CD14-positive monocyte (primary cell): ENCODE measurements around the gene IMMP2L. TPM values are rescaled to one million over a fixed set of nuclear protein-coding genes. Genes with fewer than 3 reads are reported as not detected.

Experiments
- DNase-seq, 3 donors: peaks; one replicate each; pipeline ENCODE4 v3.0.0-alpha.2; 2011 to 2022
- H2AFZ ChIP-seq: 2 replicates; pipeline ENCODE4 v1.6.0; 2012; ENCODE audit warnings: mild to moderate bottlenecking, low read depth, low read length, inconsistent platforms; ENCODE audit not compliant: insufficient read depth, poor library complexity, severe bottlenecking
- H3K27ac ChIP-seq, 2 donors: 1 replicate in 1 of 2; 2 replicates in 1 of 2; pipeline ENCODE4 v1.5.1; 2012 to 2013; ENCODE audit warnings: low read length in 2 of 2, control low read depth in 1 of 2, inconsistent platforms in 1 of 2, low read depth in 1 of 2, mild to moderate bottlenecking in 1 of 2
- H3K27me3 ChIP-seq, 2 donors: one replicate each; pipeline versions ENCODE4 v1.6.0 to v1.6.1; 2011 to 2013; ENCODE audit warnings: low read length in 2 of 2; ENCODE audit not compliant: control insufficient read depth in 2 of 2, insufficient read depth in 2 of 2
- H3K36me3 ChIP-seq, 2 donors: replicated peaks in 1 of 2; 1 replicate in 1 of 2; 2 replicates in 1 of 2; pipeline versions ENCODE4 v1.5.1 to v1.6.1; 2012 to 2013; ENCODE audit warnings: low read length in 2 of 2, control low read depth in 1 of 2, inconsistent platforms in 1 of 2, mild to moderate bottlenecking in 1 of 2; ENCODE audit not compliant: insufficient read depth in 2 of 2, control insufficient read depth in 1 of 2
- H3K4me1 ChIP-seq, 2 donors: 1 replicate in 1 of 2; 2 replicates in 1 of 2; pipeline versions ENCODE4 v1.5.1 to v1.6.1; 2012 to 2013; ENCODE audit warnings: low read length in 2 of 2, control low read depth in 1 of 2, inconsistent platforms in 1 of 2, mild to moderate bottlenecking in 1 of 2, moderate library complexity in 1 of 2; ENCODE audit not compliant: insufficient read depth in 2 of 2, control insufficient read depth in 1 of 2
- H3K4me2 ChIP-seq: replicated peaks from 2 replicates; pipeline ENCODE3; 2012; ENCODE audit warnings: low read length, moderate library complexity, mild to moderate bottlenecking; ENCODE audit not compliant: poor library complexity, severe bottlenecking; ENCODE audit errors: extremely low read depth
- H3K4me3 ChIP-seq, 3 experiments: fragments of 200-600 bp in 1 of 3; sonication (generic) in 1 of 3; replicated peaks in 1 of 3; 1 replicate in 2 of 3; 2 replicates in 1 of 3; pipeline ENCODE4 v1.5.1; 2011 to 2013; ENCODE audit warnings: low read length in 3 of 3, mild to moderate bottlenecking in 3 of 3, control low read depth in 2 of 3, low read depth in 2 of 3, inconsistent platforms in 1 of 3, moderate library complexity in 1 of 3
- H3K79me2 ChIP-seq: 2 replicates; pipeline ENCODE4 v1.6.0; 2012; ENCODE audit warnings: mild to moderate bottlenecking, control low read depth, inconsistent platforms, low read length, moderate library complexity; ENCODE audit not compliant: insufficient read depth
- H3K9ac ChIP-seq: 2 replicates; pipeline ENCODE4 v1.6.0; 2017; ENCODE audit warnings: low read length, mild to moderate bottlenecking; ENCODE audit not compliant: insufficient read depth, poor library complexity, severe bottlenecking
- H3K9me3 ChIP-seq, 2 donors: replicated peaks in 1 of 2; 1 replicate in 1 of 2; 2 replicates in 1 of 2; pipeline versions ENCODE4 v1.5.1 to v1.6.1; 2012 to 2013; ENCODE audit warnings: low read length in 2 of 2, control low read depth in 1 of 2; ENCODE audit not compliant: control insufficient read depth in 1 of 2, insufficient read depth in 1 of 2
- H4K20me1 ChIP-seq: 2 replicates; pipeline ENCODE4 v1.6.0; 2012; ENCODE audit warnings: mild to moderate bottlenecking, low read length, control low read depth, moderate library complexity; ENCODE audit not compliant: insufficient read depth
- H3K27ac Mint-ChIP-seq, 7 donors: one replicate each; pipeline ENCODE4 v1.8.0; 2020; ENCODE audit warnings: mild to moderate bottlenecking in 7 of 7, mixed read lengths in 7 of 7, moderate library complexity in 6 of 7, inconsistent platforms in 2 of 7
- H3K27me3 Mint-ChIP-seq, 3 donors: one replicate each; pipeline ENCODE4 v1.8.0; 2021 to 2022; ENCODE audit warnings: low read depth in 3 of 3, mild to moderate bottlenecking in 3 of 3, mixed read lengths in 3 of 3, moderate library complexity in 3 of 3, inconsistent platforms in 1 of 3
- H3K36me3 Mint-ChIP-seq, 2 donors: one replicate each; pipeline ENCODE4 v1.8.0; 2020; ENCODE audit warnings: mixed read lengths in 2 of 2, inconsistent platforms in 1 of 2, mild to moderate bottlenecking in 1 of 2
- H3K4me1 Mint-ChIP-seq: one replicate; pipeline ENCODE4 v1.8.0; 2020; ENCODE audit warnings: mild to moderate bottlenecking, mixed read lengths
- H3K4me3 Mint-ChIP-seq, 2 donors: one replicate each; pipeline ENCODE4 v1.8.0; 2020; ENCODE audit warnings: mild to moderate bottlenecking in 2 of 2, mixed read lengths in 2 of 2, moderate library complexity in 1 of 2
- H3K9me3 Mint-ChIP-seq, 7 donors: one replicate each; pipeline ENCODE4 v1.8.0; 2020 to 2022; ENCODE audit warnings: mixed read lengths in 7 of 7, mild to moderate bottlenecking in 6 of 7, moderate library complexity in 6 of 7, inconsistent platforms in 2 of 7
- WGBS: methylation state at CpG from one replicate; pipeline ENCODE4 v1.1.5; 2013; ENCODE audit warnings: missing lambda C conversion rate; ENCODE audit not compliant: insufficient coverage; 5-methylcytosine and 5-hydroxymethylcytosine counted together
- intact Hi-C, 2 donors: fragments of 100-400 bp; cut with micrococcal nuclease; formaldehyde crosslinking; loops; one replicate each; pipeline versions ENCODE4 v1.15.0 to v1.15.1; 2023
- polyA plus RNA-seq, 3 donors: library from polyadenylated mRNA; depleted of rRNA in 1 of 3; unstranded in 2 of 3; stranded (reverse) in 1 of 3; fragments of 300-500 nt in 2 of 3; fragments of >200 nt in 1 of 3; fragmentation: Illumina TruSeq in 2 of 3; gene quantifications; 1 replicate in 2 of 3; 2 replicates in 1 of 3; pipeline ENCODE4 v1.2.3, GENCODE V29; 2012 to 2021
- TF ChIP-seq, protein P1 (sequence below): fragments of 200-600 bp; IDR thresholded peaks from one replicate; pipeline ENCODE4 v1.8.0; 2022; ENCODE audit warnings: antibody characterized with exemption, mild to moderate bottlenecking

The IMMP2L gene
- polyA plus RNA-seq, 3 donors, result 1.9 to 6.4 (median 6.2) TPM

GRCh38 chr7:110718503-110719205 lies 843.6 kb downstream of the IMMP2L start:
- no peak for DNase-seq

GRCh38 chr7:110704225-110704624 lies 858.1 kb downstream of the IMMP2L start:
- Histone ChIP-seq H4K20me1 (no peaks in the 10 kb centered on the region), H3K27ac (no peak overlapping the region), H3K4me1 (no peaks in the 10 kb centered on the region), H3K9ac (no peak overlapping the region), H3K36me3 (no peaks in the 10 kb centered on the region), H2AFZ (no peak overlapping the region), H3K79me2 (no peaks in the 10 kb centered on the region), H3K27me3 (no peaks in the 10 kb centered on the region), H3K4me2 (no peak overlapping the region), H3K4me3 (no peak overlapping the region), H3K9me3 (peaks cover 0 to 5% of the 10 kb centered on the region in 2 donors)
- Mint-ChIP-seq H3K4me3 (no peak overlapping the region), H3K9me3 (peaks cover 0 to 5% (median 0%) of the 10 kb centered on the region in 7 donors), H3K27ac (no peak overlapping the region), H3K4me1 (no peaks in the 10 kb centered on the region), H3K36me3 (no peaks in the 10 kb centered on the region), H3K27me3 (no peaks in the 10 kb centered on the region)
- DNase-seq, result no peak
- intact Hi-C loops, result no loop called here
- no CpG with 5 or more reads among the region's 2 CpGs for WGBS
- TF ChIP-seq, protein P1, sequence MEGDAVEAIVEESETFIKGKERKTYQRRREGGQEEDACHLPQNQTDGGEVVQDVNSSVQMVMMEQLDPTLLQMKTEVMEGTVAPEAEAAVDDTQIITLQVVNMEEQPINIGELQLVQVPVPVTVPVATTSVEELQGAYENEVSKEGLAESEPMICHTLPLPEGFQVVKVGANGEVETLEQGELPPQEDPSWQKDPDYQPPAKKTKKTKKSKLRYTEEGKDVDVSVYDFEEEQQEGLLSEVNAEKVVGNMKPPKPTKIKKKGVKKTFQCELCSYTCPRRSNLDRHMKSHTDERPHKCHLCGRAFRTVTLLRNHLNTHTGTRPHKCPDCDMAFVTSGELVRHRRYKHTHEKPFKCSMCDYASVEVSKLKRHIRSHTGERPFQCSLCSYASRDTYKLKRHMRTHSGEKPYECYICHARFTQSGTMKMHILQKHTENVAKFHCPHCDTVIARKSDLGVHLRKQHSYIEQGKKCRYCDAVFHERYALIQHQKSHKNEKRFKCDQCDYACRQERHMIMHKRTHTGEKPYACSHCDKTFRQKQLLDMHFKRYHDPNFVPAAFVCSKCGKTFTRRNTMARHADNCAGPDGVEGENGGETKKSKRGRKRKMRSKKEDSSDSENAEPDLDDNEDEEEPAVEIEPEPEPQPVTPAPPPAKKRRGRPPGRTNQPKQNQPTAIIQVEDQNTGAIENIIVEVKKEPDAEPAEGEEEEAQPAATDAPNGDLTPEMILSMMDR, result no peak

More at GRCh38 chr7:110718503-110719205, 843.6 kb downstream of the IMMP2L start:
- no peak overlapping the region for H3K27ac ChIP-seq
- H3K79me2 ChIP-seq, result no peaks in the 10 kb centered on the region
- H4K20me1 ChIP-seq, result no peaks in the 10 kb centered on the region
- no peak overlapping the region for H2AFZ ChIP-seq
- peaks cover 8 to 15% of the 10 kb centered on the region in 2 donors for H3K9me3 ChIP-seq
- no peaks in the 10 kb centered on the region for H3K36me3 ChIP-seq
- Mint-ChIP-seq H3K4me3 (no peak overlapping the region), H3K27me3 (peaks cover 0 to 1% (median 0%) of the 10 kb centered on the region in 3 donors), H3K36me3 (no peaks in the 10 kb centered on the region), H3K9me3 (peaks cover 4 to 12% (median 6%) of the 10 kb centered on the region in 7 donors), H3K4me1 (no peaks in the 10 kb centered on the region), H3K27ac (no peak overlapping the region)
- WGBS, result 80% methylated on average over 2 of the region's 3 CpGs
- H3K4me1 ChIP-seq, result no peaks in the 10 kb centered on the region
- no peak overlapping the region for H3K4me2 ChIP-seq
- TF ChIP-seq, protein P1, result no peak
- no peak overlapping the region for H3K4me3 ChIP-seq
- H3K27me3 ChIP-seq, result no peaks in the 10 kb centered on the region
- no peak overlapping the region for H3K9ac ChIP-seq
- intact Hi-C loops, result no loop called here
